ENCODE measurements around the gene CFAP157. TPM values are rescaled to one million over a fixed set of nuclear protein-coding genes. Genes with fewer than 3 reads are reported as not detected.

CFAP157 gene
- total RNA-seq, 4 donors from 2014 or later: 0.27 TPM; not detected in 3

DNA sequence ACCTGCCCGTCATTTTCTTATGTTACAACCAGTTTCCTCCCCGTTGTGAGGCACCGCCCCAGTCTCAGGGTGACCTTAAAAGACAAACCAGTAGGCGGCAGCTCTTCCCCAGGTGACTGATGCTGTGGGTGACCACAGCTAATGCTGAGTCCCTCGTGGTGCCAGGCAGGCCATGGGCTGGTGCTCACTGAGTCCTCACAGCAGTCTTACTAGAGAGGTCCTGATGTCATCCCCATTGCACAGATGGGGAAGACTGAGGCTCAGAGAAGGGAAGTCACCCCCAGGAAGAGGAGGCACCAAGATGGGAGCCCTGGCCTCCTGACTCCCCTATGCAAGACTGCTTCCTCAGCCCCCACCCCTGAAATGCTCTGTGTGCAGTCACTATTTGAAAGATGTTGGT is 978 bp downstream of the CFAP157 start:
- Histone ChIP-seq H3K27ac (no peak overlapping the region), H3K36me3 (no peaks in the 10 kb centered on the region), H3K9me3 (no peaks in the 10 kb centered on the region), H3K27me3 (no peaks in the 10 kb centered on the region), H3K4me3 (no peak overlapping the region), H3K4me1 (no peaks in the 10 kb centered on the region)
- DNase-seq: no peak
- TF ChIP-seq, protein P1, sequence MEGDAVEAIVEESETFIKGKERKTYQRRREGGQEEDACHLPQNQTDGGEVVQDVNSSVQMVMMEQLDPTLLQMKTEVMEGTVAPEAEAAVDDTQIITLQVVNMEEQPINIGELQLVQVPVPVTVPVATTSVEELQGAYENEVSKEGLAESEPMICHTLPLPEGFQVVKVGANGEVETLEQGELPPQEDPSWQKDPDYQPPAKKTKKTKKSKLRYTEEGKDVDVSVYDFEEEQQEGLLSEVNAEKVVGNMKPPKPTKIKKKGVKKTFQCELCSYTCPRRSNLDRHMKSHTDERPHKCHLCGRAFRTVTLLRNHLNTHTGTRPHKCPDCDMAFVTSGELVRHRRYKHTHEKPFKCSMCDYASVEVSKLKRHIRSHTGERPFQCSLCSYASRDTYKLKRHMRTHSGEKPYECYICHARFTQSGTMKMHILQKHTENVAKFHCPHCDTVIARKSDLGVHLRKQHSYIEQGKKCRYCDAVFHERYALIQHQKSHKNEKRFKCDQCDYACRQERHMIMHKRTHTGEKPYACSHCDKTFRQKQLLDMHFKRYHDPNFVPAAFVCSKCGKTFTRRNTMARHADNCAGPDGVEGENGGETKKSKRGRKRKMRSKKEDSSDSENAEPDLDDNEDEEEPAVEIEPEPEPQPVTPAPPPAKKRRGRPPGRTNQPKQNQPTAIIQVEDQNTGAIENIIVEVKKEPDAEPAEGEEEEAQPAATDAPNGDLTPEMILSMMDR (IDR thresholded peaks at IDR 0.05): peak in 1 of 6 experiments; percentile 19
- TF ChIP-seq POLR2A (IDR thresholded peaks at IDR 0.05): no peak

- no peak overlapping the region for H3K27ac ChIP-seq
- no peak for DNase-seq
- H3K4me3 ChIP-seq: no peak overlapping the region
- TF ChIP-seq, protein P1 (IDR thresholded peaks at IDR 0.05): no peak
- no peak for TF ChIP-seq POLR2A (IDR thresholded peaks at IDR 0.05)
- H3K4me1 ChIP-seq: peaks cover 0 to 1% (median 0%) of the 10 kb centered on the region in 4 donors
- no peaks in the 10 kb centered on the region for H3K27me3 ChIP-seq
- no peaks in the 10 kb centered on the region for H3K36me3 ChIP-seq
- H3K9me3 ChIP-seq: no peaks in the 10 kb centered on the region
Observed at GRCh38 chr9:127708952-127709587, 2.3 kb downstream of the CFAP157 start.

GRCh38 chr9:127710204-127710783 is 3.5 kb downstream of the CFAP157 start:
- Histone ChIP-seq H3K9me3 (no peaks in the 10 kb centered on the region), H3K4me1 (peaks cover 0 to 12% (median 5%) of the 10 kb centered on the region in 4 donors), H3K27ac (no peak overlapping the region), H3K4me3 (no peak overlapping the region), H3K36me3 (no peaks in the 10 kb centered on the region), H3K27me3 (no peaks in the 10 kb centered on the region)
- no peak for TF ChIP-seq POLR2A (IDR thresholded peaks at IDR 0.05)
- TF ChIP-seq, protein P1 (IDR thresholded peaks at IDR 0.05): no peak
- no peak for DNase-seq

GRCh38 chr9:127711226-127711701 is 4.5 kb downstream of the CFAP157 start:
- H3K4me3 ChIP-seq: no peak overlapping the region
- no peaks in the 10 kb centered on the region for H3K27me3 ChIP-seq
- no peak for DNase-seq
- no peaks in the 10 kb centered on the region for H3K9me3 ChIP-seq
- TF ChIP-seq, protein P1 (IDR thresholded peaks at IDR 0.05): no peak
- no peak for TF ChIP-seq POLR2A (IDR thresholded peaks at IDR 0.05)
- no peaks in the 10 kb centered on the region for H3K36me3 ChIP-seq
- peaks cover 0 to 13% (median 8%) of the 10 kb centered on the region in 4 donors for H3K4me1 ChIP-seq
- H3K27ac ChIP-seq: no peak overlapping the region

GRCh38 chr9:127711831-127712274 is 5.1 kb downstream of the CFAP157 start:
- Histone ChIP-seq H3K27me3 (no peaks in the 10 kb centered on the region), H3K9me3 (no peaks in the 10 kb centered on the region), H3K36me3 (no peaks in the 10 kb centered on the region), H3K4me3 (no peak overlapping the region), H3K27ac (no peak overlapping the region), H3K4me1 (peaks cover 0 to 15% (median 8%) of the 10 kb centered on the region in 4 donors)
- DNase-seq: no peak
- TF ChIP-seq, protein P1 (IDR thresholded peaks at IDR 0.05): no peak
- no peak for TF ChIP-seq POLR2A (IDR thresholded peaks at IDR 0.05)

Data from Peyer's patch (tissue), 4 donors.